ENCODE measurements around the gene PHETA1.
A peak's percentile ranks its signal among the peaks of the same experiment; 100 is the strongest.
"Not testable (repeated sequence)": the region's sequence is repeated elsewhere in the genome, so short reads cannot be mapped to it uniquely, and the experiment has no call there.

The PHETA1 gene

GRCh38 chr12:111405859-111406473, 37.1 kb upstream of the PHETA1 start, which contains the start of gene SH2B3:
SH2B3 (plus strand) TSS chr12:111405923; CDS start chr12:111418146, 12,223 bp downstream.
- no peak for FAIRE-seq
- no peak for DNase-seq (ENCODE audit: insufficient read length, low spot score)

DNA sequence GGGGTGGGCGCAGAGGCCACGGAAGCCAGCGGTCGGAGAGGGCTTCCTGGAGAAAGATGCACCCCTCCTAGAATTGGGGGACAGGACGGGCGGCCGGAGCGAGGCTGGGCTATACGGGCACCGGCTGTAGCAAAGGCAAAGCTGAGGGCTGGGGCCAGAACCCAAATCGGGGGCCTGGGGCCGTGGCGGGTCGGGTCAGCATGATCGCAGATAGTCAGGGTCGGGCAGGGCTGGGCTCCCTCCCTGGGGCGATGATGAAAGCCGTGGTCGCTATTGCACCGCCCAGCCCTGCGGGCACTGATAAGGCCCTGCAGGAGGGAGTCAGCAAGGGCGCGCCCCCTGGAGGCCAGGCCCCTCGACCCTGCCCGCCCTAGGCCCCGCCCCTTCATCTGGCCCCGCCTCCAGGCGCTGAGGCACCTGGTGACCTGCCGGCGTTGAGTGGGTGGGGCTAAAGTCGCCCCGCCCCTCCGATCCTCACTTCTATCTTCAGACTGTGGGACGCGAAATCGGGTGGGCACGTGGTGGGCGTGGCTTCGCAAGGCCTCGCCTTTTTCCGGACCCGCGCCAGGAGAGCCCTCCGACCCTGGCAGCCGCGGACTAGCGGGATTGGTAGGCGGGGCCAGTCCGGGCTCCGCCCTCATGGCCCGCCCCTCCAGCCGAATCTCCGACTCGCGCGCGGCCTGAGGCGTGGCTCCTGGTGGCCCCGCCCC, 36.4 kb upstream of the PHETA1 start:
- peak; percentile 82 for DNase-seq (ENCODE audit: insufficient read length, low spot score)
- FAIRE-seq = peak; percentile 88

DNA sequence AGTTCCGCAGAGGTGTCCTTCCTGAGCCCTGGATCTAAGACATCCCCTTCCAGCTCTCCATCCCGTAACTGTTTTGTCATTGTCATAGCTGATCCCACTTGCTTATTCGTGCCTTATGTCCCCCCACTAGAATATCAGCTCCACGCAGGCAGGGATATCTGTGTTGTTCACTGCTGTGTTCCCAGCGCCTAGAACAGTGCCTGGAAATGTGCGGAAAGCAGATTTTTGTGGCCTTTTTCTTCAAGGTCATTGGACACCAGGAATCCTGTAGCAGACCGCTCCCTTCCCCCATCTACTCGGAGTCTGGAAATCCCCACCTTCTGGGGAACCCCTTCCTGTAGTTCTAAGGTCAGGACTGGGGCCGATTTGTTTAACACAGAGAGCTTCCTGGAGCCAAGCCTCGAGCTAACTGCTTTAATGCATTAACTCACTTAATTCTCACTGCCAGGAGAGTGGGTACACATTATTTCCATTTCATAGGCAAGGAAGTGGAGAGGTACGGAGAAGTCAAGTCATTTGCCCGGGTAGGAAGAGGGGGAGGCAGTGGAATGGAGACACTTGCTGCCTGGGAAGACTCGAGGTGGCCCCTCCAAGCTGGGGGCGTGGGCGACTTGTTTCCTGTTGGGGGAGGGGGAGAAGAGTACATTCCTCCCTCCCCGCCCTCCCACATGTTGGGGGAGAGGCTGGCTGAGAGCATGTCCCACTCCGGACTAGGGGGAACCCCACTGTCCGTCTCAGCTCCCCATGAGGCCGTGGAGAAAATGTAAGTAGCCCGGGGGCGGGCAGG, 35.7 kb upstream of the PHETA1 start:
- DNase-seq (ENCODE audit: insufficient read length, low spot score) = no peak
- peak; percentile 83 for FAIRE-seq

DNA sequence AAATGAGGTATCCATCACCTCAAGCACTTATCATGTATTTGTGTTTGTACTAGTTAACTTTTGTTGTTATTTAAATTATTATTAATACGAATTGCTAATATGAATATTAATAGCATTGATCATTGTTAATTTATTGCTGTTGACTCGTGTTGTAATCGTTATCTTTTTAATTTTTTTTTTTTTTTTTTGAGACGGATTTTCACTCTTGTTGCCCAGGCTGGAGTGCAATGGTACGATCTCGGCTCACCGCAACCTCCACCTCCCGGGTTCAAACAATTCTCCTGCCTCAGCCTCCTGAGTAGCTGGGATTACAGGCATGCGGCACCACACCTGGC, 33.6 kb upstream of the PHETA1 start:
- not testable (repeated sequence) for DNase-seq (ENCODE audit: insufficient read length, low spot score); FAIRE-seq

DNA sequence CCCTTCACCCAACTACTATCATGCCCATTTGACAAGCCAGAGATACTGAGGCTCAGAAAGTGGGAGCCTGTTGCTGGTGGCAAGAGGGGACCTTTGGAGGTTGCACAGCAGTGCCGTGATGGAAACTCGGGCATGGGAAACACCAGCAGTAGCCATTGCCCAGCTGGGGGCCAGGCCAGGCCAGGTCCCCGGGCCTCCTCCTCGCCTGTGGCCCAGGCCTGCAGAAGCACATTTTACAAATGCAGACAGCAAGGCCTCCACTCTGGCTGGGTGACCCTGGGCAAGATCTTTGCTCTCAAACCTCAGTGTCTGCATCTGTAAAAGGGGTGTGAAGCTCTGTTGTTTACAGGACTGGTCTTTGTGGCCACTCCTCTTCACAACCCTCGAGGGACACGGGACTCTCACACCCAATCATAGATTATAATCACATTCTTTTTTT, 32.3 kb upstream of the PHETA1 start:
- no peak for DNase-seq (ENCODE audit: insufficient read length, low spot score)
- FAIRE-seq = no peak

DNA sequence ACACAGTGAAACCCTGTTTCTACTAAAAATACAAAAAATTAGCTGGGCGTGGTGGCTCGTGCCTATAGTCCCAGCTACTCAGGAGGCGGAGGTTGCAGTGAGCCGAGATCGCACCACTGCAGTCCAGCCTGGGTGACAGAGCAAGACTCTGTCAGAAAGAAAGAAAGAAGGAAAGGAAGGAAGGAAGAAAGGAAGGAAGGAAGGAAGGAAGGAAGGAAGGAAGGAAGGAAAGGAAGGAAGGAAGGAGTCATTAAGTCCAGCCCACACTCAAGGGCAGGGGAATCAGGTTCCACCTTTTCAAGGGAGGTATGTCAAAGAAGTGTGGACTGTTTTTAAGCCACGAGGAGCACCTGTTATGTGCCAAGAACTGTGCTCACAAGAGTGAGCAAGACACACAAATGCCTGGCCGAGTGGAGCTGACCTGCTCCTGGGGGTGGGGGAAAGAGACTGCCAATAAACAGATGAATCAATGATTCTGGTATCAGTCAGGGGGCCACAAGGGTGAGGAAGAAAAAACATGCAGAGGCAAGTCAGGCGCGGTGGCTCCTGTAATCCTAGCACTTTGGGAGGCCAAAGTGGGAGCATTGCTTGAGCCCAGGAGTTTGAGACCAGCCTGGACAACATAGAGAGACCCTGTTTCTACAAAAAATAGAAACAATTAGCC, 31.0 kb upstream of the PHETA1 start:
- not testable (repeated sequence) for FAIRE-seq; DNase-seq (ENCODE audit: insufficient read length, low spot score)

DNA sequence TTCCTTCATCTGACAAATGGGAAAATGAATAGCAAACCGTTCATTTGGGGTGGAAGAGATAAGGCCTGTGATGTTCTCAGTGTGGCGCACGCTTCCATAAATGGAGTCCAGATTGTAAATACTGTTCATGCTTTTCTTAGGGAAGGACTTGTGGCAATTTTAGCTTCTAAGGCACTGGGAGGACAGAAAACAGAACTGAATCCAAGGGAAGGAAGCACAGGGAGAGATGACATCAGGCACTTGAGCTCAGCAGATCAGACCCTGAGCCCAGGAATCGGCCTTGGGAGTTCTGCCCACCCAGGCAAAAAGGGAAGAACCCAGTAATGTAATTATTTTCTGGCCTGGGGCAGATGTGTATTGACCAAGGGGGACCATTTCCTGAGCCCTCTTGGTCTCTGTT, 29.6 kb upstream of the PHETA1 start:
- no peak for DNase-seq (ENCODE audit: insufficient read length, low spot score)
- no peak for FAIRE-seq

DNA sequence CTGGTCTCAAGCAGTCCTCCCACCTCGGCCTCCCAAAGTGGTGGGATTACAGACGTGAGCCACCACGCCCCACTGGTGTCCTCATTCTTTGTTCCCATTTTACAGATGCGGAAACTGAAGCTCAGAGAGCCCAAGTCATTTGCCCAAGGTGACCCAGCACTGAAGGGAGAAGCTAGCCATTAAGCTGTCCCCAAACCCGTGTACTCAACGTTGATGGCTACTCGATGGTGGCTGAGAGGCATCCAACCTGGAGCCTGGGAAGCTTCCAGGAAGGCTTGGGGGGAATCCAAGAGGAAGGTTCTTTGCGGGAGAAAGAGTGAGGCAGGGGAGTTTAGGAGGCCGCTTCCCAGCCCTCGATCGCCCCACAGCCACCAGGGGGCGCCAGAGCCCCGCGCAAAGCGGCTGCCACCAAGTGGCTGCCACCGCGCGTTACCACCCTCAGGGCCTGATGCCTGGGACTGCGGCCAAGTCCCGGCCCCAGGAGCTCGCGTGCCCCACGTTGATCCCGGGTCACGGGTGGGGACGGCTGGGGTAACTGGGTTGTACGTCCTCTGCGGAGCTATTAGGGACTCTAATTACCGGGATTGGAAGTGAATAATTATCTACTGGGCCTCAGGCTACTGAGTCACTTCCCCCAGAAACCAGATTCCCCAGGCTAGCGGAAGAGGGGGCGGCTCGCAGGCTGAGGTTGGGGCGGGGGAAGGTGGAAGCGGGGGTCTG, 28.0 kb upstream of the PHETA1 start:
- DNase-seq (ENCODE audit: insufficient read length, low spot score) (peak; percentile 73), FAIRE-seq (peak; percentile 72)

DNA sequence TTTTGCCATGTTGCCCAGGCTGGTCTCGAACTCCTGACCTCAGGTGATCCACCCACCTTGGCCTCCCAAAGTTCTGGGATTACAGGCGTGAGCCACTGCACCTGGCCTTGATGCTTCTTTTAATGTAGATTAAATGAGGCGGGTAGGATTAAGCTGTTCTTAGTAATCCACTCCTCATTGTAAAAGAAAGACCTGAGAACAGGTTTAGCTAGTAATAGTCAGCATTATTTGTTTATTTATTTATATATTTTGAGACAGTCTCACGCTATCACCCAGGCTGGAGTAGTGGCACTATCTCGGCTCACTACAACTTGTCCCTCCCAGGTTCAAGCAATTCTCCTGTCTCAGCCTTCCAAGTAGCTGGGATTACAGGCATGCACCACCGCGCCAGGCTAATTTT, 27.4 kb upstream of the PHETA1 start:
- not testable (repeated sequence) for FAIRE-seq; DNase-seq (ENCODE audit: insufficient read length, low spot score)

GRCh38 chr12:111395336-111396187, 26.7 kb upstream of the PHETA1 start:
- DNase-seq (ENCODE audit: insufficient read length, low spot score) (no peak), FAIRE-seq (no peak)

DNA sequence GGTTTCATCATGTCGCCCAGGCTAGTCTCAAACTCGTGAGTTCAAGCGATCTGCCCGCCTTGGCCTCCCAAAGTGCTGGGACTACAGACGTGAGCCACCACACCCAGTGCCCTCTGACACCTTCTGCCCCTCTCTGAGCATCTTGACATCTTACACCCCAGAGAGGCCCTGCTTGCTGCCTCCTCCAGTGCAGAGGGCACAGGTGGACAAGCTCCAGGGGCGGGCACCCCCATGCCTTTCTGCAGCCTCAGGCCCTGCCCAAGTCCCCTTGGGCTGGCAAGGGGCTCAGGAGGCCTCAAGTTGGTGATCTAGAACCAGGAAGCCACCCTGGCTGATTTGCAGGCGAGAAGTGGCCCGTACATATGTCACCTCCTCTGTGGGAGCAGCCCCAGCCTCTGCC, 25.6 kb upstream of the PHETA1 start:
- DNase-seq (ENCODE audit: insufficient read length, low spot score) (no peak), FAIRE-seq (no peak)

- DNase-seq (ENCODE audit: insufficient read length, low spot score) = no peak
- no peak for FAIRE-seq
These were observed 24.9 kb upstream of the PHETA1 start for GRCh38 chr12:111393700-111394300.

- DNase-seq (ENCODE audit: insufficient read length, low spot score) (no peak), FAIRE-seq (no peak)
These were observed 22.0 kb upstream of the PHETA1 start for GRCh38 chr12:111390910-111391309.

DNA sequence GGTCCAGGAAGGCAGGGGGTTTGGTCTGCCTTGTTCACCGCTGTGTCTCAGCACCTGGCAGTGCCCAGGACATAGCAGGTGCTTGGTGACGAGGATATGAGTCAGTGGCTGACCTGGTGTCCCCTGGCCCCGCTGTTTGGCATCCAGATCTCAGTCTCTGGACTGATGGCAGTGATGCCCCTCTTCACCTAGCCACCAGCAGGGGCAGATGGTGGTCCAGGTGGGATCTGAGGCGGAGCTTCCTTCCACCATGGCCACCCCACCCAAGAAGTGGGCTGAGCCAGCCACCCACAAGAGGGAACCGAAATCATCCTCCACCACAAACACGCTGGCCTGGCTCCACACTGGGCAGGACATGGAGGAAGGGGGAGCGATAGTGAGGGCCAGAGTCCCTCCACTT, 20.7 kb upstream of the PHETA1 start:
- FAIRE-seq (no peak), DNase-seq (ENCODE audit: insufficient read length, low spot score) (no peak)

- DNase-seq (ENCODE audit: insufficient read length, low spot score) = no peak
- no peak for FAIRE-seq
These were observed 18.9 kb upstream of the PHETA1 start for GRCh38 chr12:111387747-111388323.

GRCh38 chr12:111386885-111387284, 18.0 kb upstream of the PHETA1 start:
- no peak for DNase-seq (ENCODE audit: insufficient read length, low spot score)
- no peak for FAIRE-seq

DNA sequence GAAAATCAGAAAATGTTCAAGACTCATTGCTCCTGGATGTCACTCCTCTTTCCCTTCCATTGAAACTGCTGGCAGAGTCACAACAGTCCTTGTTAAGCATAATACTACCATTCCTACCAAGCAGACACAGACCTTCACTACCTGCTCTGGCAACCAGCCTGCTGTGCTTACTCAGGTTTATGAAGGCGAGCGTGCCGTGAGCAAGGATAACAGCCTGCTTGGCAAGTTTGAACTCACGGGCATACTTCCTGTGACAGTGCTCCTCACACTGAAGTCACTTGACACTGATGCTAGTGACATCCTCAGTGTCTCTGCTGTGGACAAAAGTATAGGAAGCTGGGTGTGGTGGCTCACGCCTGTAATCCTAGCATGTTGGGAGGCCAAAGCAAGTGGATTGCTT, 15.7 kb upstream of the PHETA1 start:
- FAIRE-seq = no peak
- DNase-seq (ENCODE audit: insufficient read length, low spot score) = no peak

DNA sequence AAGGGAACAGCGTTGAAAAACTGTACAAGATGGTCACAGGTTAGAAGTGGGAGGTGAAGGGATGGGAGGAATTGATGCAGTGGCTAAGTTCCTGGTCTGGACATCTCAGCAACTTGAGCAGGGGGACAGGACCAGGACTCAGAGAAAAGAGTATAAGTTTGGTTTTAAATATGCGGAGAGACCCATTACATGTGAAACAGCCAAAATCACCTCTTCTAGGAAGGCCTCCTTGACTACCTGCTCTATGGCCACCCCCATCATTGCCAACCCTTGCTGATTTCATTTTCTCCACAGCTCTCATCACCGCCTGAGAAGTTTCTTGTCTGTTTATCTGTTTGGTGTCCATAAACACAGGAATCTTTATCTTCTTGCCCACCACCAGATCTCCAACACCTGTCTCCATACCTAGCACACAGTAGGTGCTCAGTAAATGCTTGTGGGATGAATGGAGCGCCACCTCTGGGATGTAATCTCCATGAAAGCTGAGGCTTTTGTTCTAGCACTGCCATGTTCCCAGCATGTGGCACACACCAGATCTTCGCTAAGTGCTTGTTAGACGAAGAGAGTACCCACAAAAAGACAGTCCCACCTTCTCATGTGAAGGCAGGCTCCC, 11.2 kb upstream of the PHETA1 start:
- DNase-seq (ENCODE audit: insufficient read length, low spot score) = no peak
- no peak for FAIRE-seq
